ENCODE measurements around the gene ZNF780A.

- TF ChIP-seq CTCF (IDR thresholded peaks at IDR 0.05; ENCODE audit: insufficient read depth, low read length, poor library complexity, severe bottlenecking), result peak; percentile 58
- TF ChIP-seq EZH2phosphoT487 (conservative IDR thresholded peaks at IDR 0.05; ENCODE audit: low read length), result no peak
Observed at GRCh38 chr19:40139533-40140287, 49.0 kb upstream of the ZNF780A start.

Measured in SU-DHL-6 (cell line).